ENCODE data around the gene ZFX. TPM values are rescaled to one million over a fixed set of nuclear protein-coding genes. Genes with fewer than 3 reads are reported as not detected.

ZFX gene
- total and polyA plus RNA-seq, 11 donors, result 6.4 to 70.5 (median 41.4) TPM

DNA sequence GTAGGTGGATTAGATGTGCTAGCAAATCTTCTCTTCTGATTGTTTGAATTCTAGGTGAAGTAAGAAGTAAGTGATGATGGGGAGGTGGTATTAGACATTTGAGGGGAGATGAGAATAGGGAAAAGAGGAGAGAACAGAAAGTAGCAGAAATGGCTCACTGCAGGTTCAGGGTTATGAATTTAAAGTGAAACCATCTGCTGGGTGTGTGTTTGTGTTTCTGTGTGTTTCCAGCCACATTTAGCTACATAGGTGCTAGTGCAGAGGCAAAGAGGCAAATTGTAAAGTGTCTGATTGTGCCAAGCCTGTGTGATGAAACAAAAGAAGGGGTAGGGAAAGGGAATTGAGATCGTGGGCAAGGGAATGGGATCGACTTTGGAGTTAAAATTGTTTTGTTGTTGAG lies 50.6 kb downstream of the ZFX start:
- no peak overlapping the region for H3K4me3 ChIP-seq
- intact Hi-C loops (cut with DNase I), result loop anchor here in 1 of 10 donors (10.0 kb wide), 1 partner anchor 45 kb away; no protein-coding TSS in a partner anchor
- no peak overlapping the region for H3K27ac ChIP-seq
- DNase-seq, result no peak
- H3K36me3 ChIP-seq, result peaks cover 0 to 8% (median 0%) of the 10 kb centered on the region in 9 donors
- no peaks in the 10 kb centered on the region for H3K9me3 ChIP-seq
- H3K4me1 ChIP-seq, result peaks cover 0 to 44% (median 16%) of the 10 kb centered on the region in 12 donors
- no peak for ATAC-seq
- WGBS, 4 donors, result 74 to 86% (median 78%) methylated on average over 2 of the region's 2 CpGs
- TF ChIP-seq CTCF (IDR thresholded peaks at IDR 0.05) (no peak), POLR2A (IDR thresholded peaks at IDR 0.05) (no peak)
- H3K27me3 ChIP-seq, result no peaks in the 10 kb centered on the region

- DNase-seq, result no peak
- intact Hi-C loops (cut with DNase I), result loop anchor here in 1 of 10 donors (10.0 kb wide), 1 partner anchor 46 kb away; no protein-coding TSS in a partner anchor
- H3K27ac ChIP-seq, result no peak overlapping the region
- ATAC-seq, result no peak
- no peak overlapping the region for H3K4me3 ChIP-seq
- H3K36me3 ChIP-seq, result peaks cover 0 to 8% (median 0%) of the 10 kb centered on the region in 9 donors
- no peaks in the 10 kb centered on the region for H3K27me3 ChIP-seq
- WGBS, 4 donors, result 46 to 74% (median 58%) methylated on average over 1 of the region's 1 CpG
- H3K9me3 ChIP-seq, result no peaks in the 10 kb centered on the region
- peaks cover 0 to 44% (median 16%) of the 10 kb centered on the region in 12 donors for H3K4me1 ChIP-seq
- TF ChIP-seq CTCF (IDR thresholded peaks at IDR 0.05), result no peak
- no peak for TF ChIP-seq POLR2A (IDR thresholded peaks at IDR 0.05)
These were observed 51.7 kb downstream of the ZFX start for GRCh38 chrX:24201216-24201615.

DNA sequence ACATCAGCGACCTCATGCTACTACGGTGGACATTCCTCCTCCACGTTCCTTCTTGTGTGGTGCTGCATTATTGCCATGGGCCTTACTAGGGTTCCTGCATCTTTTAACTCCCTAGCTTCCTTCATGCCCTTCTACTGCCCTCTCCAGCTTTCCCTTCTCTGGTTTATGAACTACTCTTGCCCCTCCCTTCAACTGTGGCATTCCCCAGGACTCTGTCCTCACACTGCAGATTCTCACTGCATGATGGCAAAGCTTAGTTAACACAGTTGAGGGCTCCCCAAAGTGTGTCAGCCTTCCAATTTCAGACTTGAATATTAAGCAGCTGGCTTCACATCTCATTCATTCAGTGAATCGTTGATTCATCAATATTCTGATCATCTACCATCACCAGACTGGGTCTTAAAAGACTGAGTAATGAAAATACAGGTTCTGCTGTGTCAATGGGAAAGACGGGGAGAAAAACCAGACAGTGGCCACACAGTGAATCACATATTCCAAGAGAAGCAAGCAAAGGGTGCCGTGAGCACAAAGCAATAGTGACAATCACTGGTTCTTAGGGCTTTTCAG lies 53.0 kb downstream of the ZFX start:
- Histone ChIP-seq H3K27ac (no peak overlapping the region), H3K4me3 (no peak overlapping the region), H3K4me1 (peaks cover 0 to 44% (median 16%) of the 10 kb centered on the region in 12 donors), H3K27me3 (no peaks in the 10 kb centered on the region), H3K36me3 (peaks cover 0 to 13% (median 4%) of the 10 kb centered on the region in 9 donors), H3K9me3 (no peaks in the 10 kb centered on the region)
- intact Hi-C loops (cut with DNase I), result loop anchor here in 1 of 10 donors (10.0 kb wide), 1 partner anchor 48 kb away; no protein-coding TSS in a partner anchor
- no peak for DNase-seq
- peak in 1 of 4 donors; percentile 35 for ATAC-seq
- no peak for TF ChIP-seq POLR2A (IDR thresholded peaks at IDR 0.05)
- no peak for TF ChIP-seq CTCF (IDR thresholded peaks at IDR 0.05)
- WGBS, 4 donors, result 78 to 87% (median 81%) methylated on average over 6 of the region's 6 CpGs

- ATAC-seq, result peak in 1 of 4 donors; percentile 33
- TF ChIP-seq POLR2A (IDR thresholded peaks at IDR 0.05) (no peak), CTCF (IDR thresholded peaks at IDR 0.05) (no peak)
- Histone ChIP-seq H3K36me3 (peaks cover 0 to 20% (median 11%) of the 10 kb centered on the region in 9 donors), H3K9me3 (no peaks in the 10 kb centered on the region), H3K4me3 (no peak overlapping the region), H3K27ac (no peak overlapping the region), H3K4me1 (peaks cover 0 to 44% (median 16%) of the 10 kb centered on the region in 12 donors), H3K27me3 (no peaks in the 10 kb centered on the region)
- intact Hi-C loops (cut with DNase I), result loop anchor here in 1 of 10 donors (10.0 kb wide), 1 partner anchor 48 kb away; no protein-coding TSS in a partner anchor
- WGBS, 4 donors, result 85 to 91% (median 90%) methylated on average over 13 of the region's 13 CpGs
- no peak for DNase-seq
These were observed 53.7 kb downstream of the ZFX start for GRCh38 chrX:24203072-24203808.

Data from heart left ventricle (tissue), 16 donors.